ENCODE data around the gene ERCC8.

The ERCC8 gene

GRCh38 chr5:60830581-60831127, 114.2 kb downstream of the ERCC8 start:
- DNase-seq, result no peak

GRCh38 chr5:60829490-60830266, 115.2 kb downstream of the ERCC8 start:
- DNase-seq, result peak; percentile 52

GRCh38 chr5:60827201-60827600, 117.7 kb downstream of the ERCC8 start:
- no peak for DNase-seq

- DNase-seq, result no peak
Measured at GRCh38 chr5:60826653-60827052, 118.2 kb downstream of the ERCC8 start.

Data from NCI-H2029 treated with DMSO at 0.1 percent for 48 hours (cell line).